ENCODE results near the gene ERFL. TPM values are rescaled to one million over a fixed set of nuclear protein-coding genes. Genes with fewer than 3 reads are reported as not detected.

Gene ERFL
- total and polyA plus RNA-seq, 2 of the 4 experiments (the other 2 are of a cell fraction), result not detected

GRCh38 chr19:41936416-41936850 lies 8.2 kb upstream of the ERFL start:
- Histone ChIP-seq H2BK120ac (ENCODE audit: low read depth, low read length) (no peak overlapping the region), H3K27ac (ENCODE audit: insufficient read depth, low read length) (no peak overlapping the region), H3K4me1 (ENCODE audit: control insufficient read depth, insufficient read depth, low read length) (peaks cover 12% of the 10 kb centered on the region), H2AK5ac (ENCODE audit: low read depth, low read length) (peak overlapping the region; percentile 68), H3K9me1 (ENCODE audit: insufficient read depth, low read length) (no peaks in the 10 kb centered on the region), H3K4me3 (ENCODE audit: insufficient read depth, low read depth, low read length) (no peak overlapping the region), H3K18ac (ENCODE audit: low read depth, low read length) (no peak overlapping the region), H4K8ac (ENCODE audit: low read depth in 2 of 2, low read length in 2 of 2) (no peak overlapping the region), H3K79me1 (ENCODE audit: low read depth in 1 of 2, low read length in 2 of 2) (no peaks in the 10 kb centered on the region), H2BK5ac (ENCODE audit: low read depth, low read length, poor library complexity, severe bottlenecking) (no peak overlapping the region), H3K36me3 (ENCODE audit: control insufficient read depth, insufficient read depth, low read length) (no peaks in the 10 kb centered on the region), H3K14ac (replicated peaks; ENCODE audit: low read depth, low read length) (no peak overlapping the region), H2BK20ac (ENCODE audit: low read depth, low read length) (no peak overlapping the region), H2BK15ac (ENCODE audit: low read depth, low read length) (no peak overlapping the region), H3K4me2 (ENCODE audit: low read depth, low read length) (peak overlapping the region; percentile 43; the same call in 1 of the 2 replicates), H3K9ac (ENCODE audit: low read depth, low read length) (no peak overlapping the region), H2AFZ (replicated peaks; ENCODE audit: low read length, poor library complexity) (peak overlapping the region; percentile 48), H2AK9ac (replicated peaks; ENCODE audit: low read depth, low read length, poor library complexity) (no peak overlapping the region), H3K56ac (ENCODE audit: extremely low read depth, insufficient read depth, low read length) (no peak overlapping the region), H3K23ac (ENCODE audit: low read depth, low read length) (no peak overlapping the region), H3K27me3 (ENCODE audit: control insufficient read depth, insufficient read depth, low read length) (peaks cover 46% of the 10 kb centered on the region), H4K5ac (ENCODE audit: low read depth, low read length) (no peak overlapping the region), H4K91ac (ENCODE audit: insufficient read depth, low read depth, low read length) (no peak overlapping the region), H4K20me1 (ENCODE audit: insufficient read depth, low read length) (peaks cover 4% of the 10 kb centered on the region), H3K9me3 (ENCODE audit: control insufficient read depth, insufficient read depth, low read length) (no peaks in the 10 kb centered on the region), H3K4ac (ENCODE audit: low read depth, low read length) (no peak overlapping the region)
- 0% methylated on average over 1 of the region's 8 CpGs; no CpG with 5 or more reads in 1 of the 2 experiments for WGBS, 2 experiments (ENCODE audit: extremely low coverage in 2 of 2, insufficient read length in 1 of 2)
- DNase-seq (no peak), ATAC-seq (ENCODE audit: low read depth) (peak; percentile 16)
- BruUV-seq (replicated peaks), result no TSS peak
- in situ Hi-C loops (cut with MboI; ENCODE audit: low sequenced_read_pairs), result no loop called here
- TF ChIP-seq FOS (IDR thresholded peaks at IDR 0.05; ENCODE audit: low read depth, low read length), result no peak; the same call in 1 of the 2 replicates
- TF ChIP-seq MXI1 (IDR thresholded peaks at IDR 0.05; ENCODE audit: borderline replicate concordance, low read depth, low read length), result no peak
- TF ChIP-seq MAFK (IDR thresholded peaks at IDR 0.05; ENCODE audit: low read depth, low read length), result no peak
- TF ChIP-seq CEBPB (IDR thresholded peaks at IDR 0.05; ENCODE audit: low read depth, low read length), result no peak
- TF ChIP-seq MAZ (IDR thresholded peaks at IDR 0.05; ENCODE audit: borderline replicate concordance, low read depth, low read length), result no peak
- no peak for TF ChIP-seq CTCF (conservative IDR thresholded peaks at IDR 0.05; ENCODE audit: low read depth, low read length)
- TF ChIP-seq RAD21 (IDR thresholded peaks at IDR 0.05; ENCODE audit: low read length), result no peak
- TF ChIP-seq SMC3 (IDR thresholded peaks at IDR 0.05; ENCODE audit: low read depth, low read length), result no peak
- no peak for TF ChIP-seq CHD1 (IDR thresholded peaks at IDR 0.05; ENCODE audit: low read depth, low read length)
- no peak for TF ChIP-seq RFX5 (IDR thresholded peaks at IDR 0.05; ENCODE audit: low read depth, low read length)
- TF ChIP-seq NFE2L2 (IDR thresholded peaks at IDR 0.05; ENCODE audit: low read depth, low read length), result no peak
- TF ChIP-seq ELK1 (IDR thresholded peaks at IDR 0.05; ENCODE audit: borderline replicate concordance, low read depth, low read length), result no peak
- no peak for TF ChIP-seq POLR2A (IDR thresholded peaks at IDR 0.05; ENCODE audit: low read depth, low read length)
- ChIA-PET POLR2A (ENCODE audit: unreplicated experiment) (no interaction called here), CTCF (interaction anchor here (0.6 to 1.2 kb wide), 3 partner anchors 16 to 62 kb away, joined by 3 to 4 read pairs (median 3); no protein-coding TSS in a partner anchor)
- intact Hi-C loops (cut with micrococcal nuclease), result no loop called here
- dilution Hi-C loops (cut with HindIII; ENCODE audit: low sequenced_read_pairs, unreplicated experiment), result no loop called here

All from IMR-90 (cell line).